ENCODE data around the gene HOMER2. TPM values are rescaled to one million over a fixed set of nuclear protein-coding genes. Genes with fewer than 3 reads are reported as not detected.

HOMER2 gene
- total RNA-seq, 1 experiment from 2014 or later = 8.8 TPM

DNA sequence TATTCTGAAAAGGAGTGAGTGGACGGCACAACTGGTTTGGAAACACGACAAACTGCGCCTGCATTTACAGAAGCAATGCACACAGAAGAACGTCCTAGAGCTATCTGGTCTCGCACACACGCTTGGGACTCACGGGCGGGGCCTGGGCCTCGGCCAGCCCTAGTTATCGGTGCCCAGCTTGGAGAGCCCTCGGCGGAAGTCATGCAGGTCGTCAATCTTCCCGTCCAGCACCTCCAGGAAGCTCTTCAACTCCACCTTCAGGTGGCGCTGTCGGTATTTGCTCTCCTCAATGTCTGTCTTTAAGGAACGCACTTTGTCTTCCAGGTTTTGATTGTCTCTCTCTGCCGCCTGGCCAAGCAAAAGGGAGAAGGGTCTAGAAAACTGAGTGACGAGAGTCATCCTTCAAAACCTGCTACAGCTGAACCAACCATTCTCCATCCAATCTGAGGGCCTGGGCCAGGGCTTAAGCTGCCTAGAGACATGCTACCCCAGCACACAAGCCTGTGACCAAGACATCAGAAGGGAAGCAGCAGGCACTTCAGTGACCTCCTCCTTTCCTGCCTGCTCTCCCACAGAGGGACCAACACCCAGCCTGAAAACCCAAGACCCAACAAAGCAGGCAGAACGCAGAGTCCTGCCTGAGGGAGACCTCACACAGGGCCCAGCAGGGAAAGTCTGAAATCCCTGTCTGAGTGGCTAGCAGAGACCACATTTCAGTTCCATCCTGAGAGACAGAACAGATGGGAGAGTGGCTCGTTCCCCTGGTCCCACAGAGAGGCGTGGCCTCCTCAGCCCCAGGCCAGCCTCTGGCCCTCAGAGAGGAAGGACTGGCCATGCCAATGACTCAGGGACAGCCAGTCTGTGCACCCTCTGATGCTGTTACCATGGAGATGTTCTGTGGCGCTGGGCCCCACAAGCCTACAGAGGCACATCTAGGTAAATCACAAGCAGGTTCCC is 102.7 kb downstream of the HOMER2 start:
- H3K36me3 Mint-ChIP-seq (ENCODE audit: insufficient read depth, unreplicated experiment) = no peaks in the 10 kb centered on the region
- intact Hi-C loops (cut with micrococcal nuclease) = loop anchor here (1.0 to 2.0 kb wide), 2 partner anchors 137 to 150 kb away; partner anchors contain the start of gene RAMAC
- H3K27me3 Mint-ChIP-seq (ENCODE audit: insufficient read depth, unreplicated experiment) = no peaks in the 10 kb centered on the region
- no peak overlapping the region for H3K4me3 Mint-ChIP-seq (ENCODE audit: unreplicated experiment)
- DNase-seq (ENCODE audit: unreplicated experiment) = peak; percentile 85
- peak overlapping the region; percentile 16 for H3K27ac Mint-ChIP-seq (ENCODE audit: low read depth, unreplicated experiment)
- no TSS peak for BruUV-seq (replicated peaks)
- H3K9me3 Mint-ChIP-seq (ENCODE audit: unreplicated experiment) = no peaks in the 10 kb centered on the region
- CTCF ChIA-PET = interaction anchor here (0.5 to 4.7 kb wide), 17 partner anchors 11 to 343 kb away, joined by 3 to 47 read pairs (median 3); no protein-coding TSS in a partner anchor
- TF ChIP-seq, protein P1, sequence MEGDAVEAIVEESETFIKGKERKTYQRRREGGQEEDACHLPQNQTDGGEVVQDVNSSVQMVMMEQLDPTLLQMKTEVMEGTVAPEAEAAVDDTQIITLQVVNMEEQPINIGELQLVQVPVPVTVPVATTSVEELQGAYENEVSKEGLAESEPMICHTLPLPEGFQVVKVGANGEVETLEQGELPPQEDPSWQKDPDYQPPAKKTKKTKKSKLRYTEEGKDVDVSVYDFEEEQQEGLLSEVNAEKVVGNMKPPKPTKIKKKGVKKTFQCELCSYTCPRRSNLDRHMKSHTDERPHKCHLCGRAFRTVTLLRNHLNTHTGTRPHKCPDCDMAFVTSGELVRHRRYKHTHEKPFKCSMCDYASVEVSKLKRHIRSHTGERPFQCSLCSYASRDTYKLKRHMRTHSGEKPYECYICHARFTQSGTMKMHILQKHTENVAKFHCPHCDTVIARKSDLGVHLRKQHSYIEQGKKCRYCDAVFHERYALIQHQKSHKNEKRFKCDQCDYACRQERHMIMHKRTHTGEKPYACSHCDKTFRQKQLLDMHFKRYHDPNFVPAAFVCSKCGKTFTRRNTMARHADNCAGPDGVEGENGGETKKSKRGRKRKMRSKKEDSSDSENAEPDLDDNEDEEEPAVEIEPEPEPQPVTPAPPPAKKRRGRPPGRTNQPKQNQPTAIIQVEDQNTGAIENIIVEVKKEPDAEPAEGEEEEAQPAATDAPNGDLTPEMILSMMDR (IDR thresholded peaks at IDR 0.05; ENCODE audit: unreplicated experiment) = peak; percentile 53
- POLR2A ChIA-PET = interaction anchor here (0.6 to 1.6 kb wide), 5 partner anchors 100 to 150 kb away, joined by 3 to 6 read pairs (median 4); partner anchors contain the start of gene RAMAC
- H3K4me1 Mint-ChIP-seq (ENCODE audit: insufficient read depth, unreplicated experiment) = no peaks in the 10 kb centered on the region

DNA sequence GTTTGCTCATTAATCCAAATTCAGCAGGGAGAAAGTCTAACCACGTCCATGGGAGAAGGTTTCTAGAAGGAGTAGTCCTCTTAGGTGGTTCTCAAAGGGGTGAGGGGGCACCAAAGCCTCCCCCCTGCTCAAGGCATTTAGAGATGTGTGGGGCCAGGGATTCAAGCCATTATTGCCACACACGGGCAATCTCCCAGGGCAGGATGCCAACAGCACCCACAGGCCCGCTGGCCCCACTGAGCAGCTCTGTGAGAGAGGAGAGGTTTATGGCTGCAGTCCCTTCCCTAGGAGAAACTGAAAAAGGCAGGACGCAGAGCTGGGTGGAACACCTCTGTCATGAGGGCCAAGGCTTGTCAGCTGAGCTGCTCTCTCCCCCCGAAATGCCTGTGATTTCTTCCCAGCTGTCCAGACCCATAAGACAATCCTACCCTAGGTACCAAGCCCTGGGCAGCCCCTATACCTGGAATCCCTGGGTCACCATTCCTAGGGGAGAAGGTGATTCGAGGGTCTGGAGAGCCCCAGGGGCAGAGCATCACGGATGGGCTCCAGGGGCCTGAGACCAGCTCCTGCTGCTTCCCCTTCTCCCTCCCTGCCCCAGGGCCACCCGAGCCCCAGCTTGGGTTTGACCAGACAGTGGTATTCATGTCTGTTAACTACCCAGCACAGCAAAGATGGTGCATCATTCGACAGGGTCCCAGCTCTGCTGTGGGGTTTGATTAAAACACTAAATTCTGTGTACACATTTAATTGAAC is 104.1 kb downstream of the HOMER2 start:
- ChIA-PET CTCF (interaction anchor here (0.6 to 4.7 kb wide), 7 partner anchors 14 to 1718 kb away, joined by 3 to 47 read pairs (median 5); no protein-coding TSS in a partner anchor), POLR2A (interaction anchor here (0.6 to 1.8 kb wide), 5 partner anchors 73 to 152 kb away, joined by 3 to 6 read pairs (median 4); partner anchors contain the start of gene RAMAC)
- TF ChIP-seq, protein P1 (IDR thresholded peaks at IDR 0.05; ENCODE audit: unreplicated experiment) = no peak
- Mint-ChIP-seq H3K27me3 (ENCODE audit: insufficient read depth, unreplicated experiment) (no peaks in the 10 kb centered on the region), H3K36me3 (ENCODE audit: insufficient read depth, unreplicated experiment) (no peaks in the 10 kb centered on the region), H3K9me3 (ENCODE audit: unreplicated experiment) (no peaks in the 10 kb centered on the region), H3K4me3 (ENCODE audit: unreplicated experiment) (no peak overlapping the region), H3K27ac (ENCODE audit: low read depth, unreplicated experiment) (no peak overlapping the region), H3K4me1 (ENCODE audit: insufficient read depth, unreplicated experiment) (no peaks in the 10 kb centered on the region)
- no TSS peak for BruUV-seq (replicated peaks)
- DNase-seq (ENCODE audit: unreplicated experiment) = no peak
- intact Hi-C loops (cut with micrococcal nuclease) = loop anchor here (2.0 kb wide), 1 partner anchor 138 kb away; the partner anchor contains the start of gene RAMAC

DNA sequence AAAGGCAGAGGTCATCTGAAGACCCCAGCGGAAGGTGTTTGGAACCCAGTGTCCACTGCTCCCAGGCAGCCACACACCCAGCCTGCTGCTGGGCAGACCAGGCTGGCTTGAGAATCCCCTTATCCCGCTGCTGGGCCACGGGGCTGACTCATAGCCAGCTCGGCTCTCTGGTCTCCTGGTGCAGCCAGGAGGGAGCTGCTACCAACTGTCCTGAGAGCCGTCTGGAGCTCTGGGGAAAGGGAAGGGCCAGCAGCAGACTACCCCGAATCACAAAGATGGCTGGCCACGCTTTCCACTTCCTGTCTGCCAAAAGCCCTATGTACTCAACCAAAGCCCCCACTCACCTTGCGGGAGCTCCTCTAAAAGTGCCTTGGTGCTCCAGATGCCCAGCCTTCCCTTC is 104.8 kb downstream of the HOMER2 start:
- Mint-ChIP-seq H3K9me3 (ENCODE audit: unreplicated experiment) (no peaks in the 10 kb centered on the region), H3K27me3 (ENCODE audit: insufficient read depth, unreplicated experiment) (no peaks in the 10 kb centered on the region), H3K4me1 (ENCODE audit: insufficient read depth, unreplicated experiment) (no peaks in the 10 kb centered on the region), H3K4me3 (ENCODE audit: unreplicated experiment) (no peak overlapping the region), H3K27ac (ENCODE audit: low read depth, unreplicated experiment) (no peak overlapping the region), H3K36me3 (ENCODE audit: insufficient read depth, unreplicated experiment) (no peaks in the 10 kb centered on the region)
- intact Hi-C loops (cut with micrococcal nuclease) = loop anchor here (2.0 kb wide), 1 partner anchor 139 kb away; the partner anchor contains the start of gene RAMAC
- ChIA-PET CTCF (interaction anchor here (0.7 to 4.7 kb wide), 3 partner anchors 58 to 152 kb away, joined by 3 to 47 read pairs (median 5); no protein-coding TSS in a partner anchor), POLR2A (interaction anchor here (0.5 to 1.8 kb wide), 3 partner anchors 18 to 152 kb away, joined by 3 to 4 read pairs (median 3); no protein-coding TSS in a partner anchor)
- no TSS peak for BruUV-seq (replicated peaks)
- TF ChIP-seq, protein P1 (IDR thresholded peaks at IDR 0.05; ENCODE audit: unreplicated experiment) = no peak
- no peak for DNase-seq (ENCODE audit: unreplicated experiment)
